Measurements from ENCODE around the gene RASGEF1C.

RASGEF1C gene

GRCh38 chr5:180133551-180133950 lies 75.5 kb downstream of the RASGEF1C start:
- no peak overlapping the region for H3K27ac ChIP-seq (ENCODE audit: low read depth, low read length)
- no peaks in the 10 kb centered on the region for H4K20me1 ChIP-seq (ENCODE audit: low read depth, low read length)
- H3K36me3 ChIP-seq (ENCODE audit: low read length): no peaks in the 10 kb centered on the region
- no peak overlapping the region for H3K9ac ChIP-seq (ENCODE audit: low read length)
- H3F3A ChIP-seq (ENCODE audit: insufficient read depth): no peaks in the 10 kb centered on the region
- no peak overlapping the region for H3K4me2 ChIP-seq (ENCODE audit: low read depth, low read length, poor library complexity, severe bottlenecking)
- H3K9me2 ChIP-seq (replicated peaks; ENCODE audit: insufficient read depth, low read length): no peaks in the 10 kb centered on the region
- no peak overlapping the region for H3K4me3 ChIP-seq (ENCODE audit: insufficient read depth, low read length, poor library complexity, severe bottlenecking)
- no peaks in the 10 kb centered on the region for H3K9me3 ChIP-seq (ENCODE audit: insufficient read depth, low read length)
- H3K79me2 ChIP-seq (ENCODE audit: insufficient read depth, low read length): no peaks in the 10 kb centered on the region
- H2AFZ ChIP-seq (ENCODE audit: low read depth, low read length, severe bottlenecking): no peak overlapping the region
- no peak for TF ChIP-seq CTCF (IDR thresholded peaks at IDR 0.05; ENCODE audit: insufficient read depth, low read length, poor library complexity, severe bottlenecking)
- no peak for TF ChIP-seq EZH2phosphoT487 (conservative IDR thresholded peaks at IDR 0.05; ENCODE audit: low read length)
- no peaks in the 10 kb centered on the region for H3K27me3 ChIP-seq (ENCODE audit: low read length)

- Histone ChIP-seq H3F3A (ENCODE audit: insufficient read depth) (no peaks in the 10 kb centered on the region), H3K9ac (ENCODE audit: low read length) (no peak overlapping the region), H3K27me3 (ENCODE audit: low read length) (no peaks in the 10 kb centered on the region), H3K27ac (ENCODE audit: low read depth, low read length) (no peak overlapping the region), H3K9me3 (ENCODE audit: insufficient read depth, low read length) (no peaks in the 10 kb centered on the region), H3K9me2 (replicated peaks; ENCODE audit: insufficient read depth, low read length) (no peaks in the 10 kb centered on the region), H3K79me2 (ENCODE audit: insufficient read depth, low read length) (no peaks in the 10 kb centered on the region), H3K4me2 (ENCODE audit: low read depth, low read length, poor library complexity, severe bottlenecking) (no peak overlapping the region), H3K4me3 (ENCODE audit: insufficient read depth, low read length, poor library complexity, severe bottlenecking) (no peak overlapping the region), H2AFZ (ENCODE audit: low read depth, low read length, severe bottlenecking) (no peak overlapping the region), H3K36me3 (ENCODE audit: low read length) (no peaks in the 10 kb centered on the region), H4K20me1 (ENCODE audit: low read depth, low read length) (no peaks in the 10 kb centered on the region)
- TF ChIP-seq EZH2phosphoT487 (conservative IDR thresholded peaks at IDR 0.05; ENCODE audit: low read length) (no peak), CTCF (IDR thresholded peaks at IDR 0.05; ENCODE audit: insufficient read depth, low read length, poor library complexity, severe bottlenecking) (no peak)
These were observed 76.0 kb downstream of the RASGEF1C start for GRCh38 chr5:180133060-180133459.

GRCh38 chr5:180130876-180131740 lies 77.9 kb downstream of the RASGEF1C start:
- Histone ChIP-seq H3K9me3 (ENCODE audit: insufficient read depth, low read length) (no peaks in the 10 kb centered on the region), H2AFZ (ENCODE audit: low read depth, low read length, severe bottlenecking) (no peak overlapping the region), H3K9ac (ENCODE audit: low read length) (no peak overlapping the region), H3K36me3 (ENCODE audit: low read length) (no peaks in the 10 kb centered on the region), H3K27ac (ENCODE audit: low read depth, low read length) (no peak overlapping the region), H3F3A (ENCODE audit: insufficient read depth) (no peaks in the 10 kb centered on the region), H4K20me1 (ENCODE audit: low read depth, low read length) (no peaks in the 10 kb centered on the region), H3K4me3 (ENCODE audit: insufficient read depth, low read length, poor library complexity, severe bottlenecking) (no peak overlapping the region), H3K9me2 (replicated peaks; ENCODE audit: insufficient read depth, low read length) (no peaks in the 10 kb centered on the region), H3K4me2 (ENCODE audit: low read depth, low read length, poor library complexity, severe bottlenecking) (no peak overlapping the region), H3K79me2 (ENCODE audit: insufficient read depth, low read length) (no peaks in the 10 kb centered on the region), H3K27me3 (ENCODE audit: low read length) (no peaks in the 10 kb centered on the region)
- TF ChIP-seq EZH2phosphoT487 (conservative IDR thresholded peaks at IDR 0.05; ENCODE audit: low read length) (no peak), CTCF (IDR thresholded peaks at IDR 0.05; ENCODE audit: insufficient read depth, low read length, poor library complexity, severe bottlenecking) (no peak)
